Measurements from ENCODE around the gene SYT8. TPM values are rescaled to one million over a fixed set of nuclear protein-coding genes. Genes with fewer than 3 reads are reported as not detected.

Gene SYT8
- total and polyA plus RNA-seq, 5 experiments from 2014 or later, result not detected

DNA sequence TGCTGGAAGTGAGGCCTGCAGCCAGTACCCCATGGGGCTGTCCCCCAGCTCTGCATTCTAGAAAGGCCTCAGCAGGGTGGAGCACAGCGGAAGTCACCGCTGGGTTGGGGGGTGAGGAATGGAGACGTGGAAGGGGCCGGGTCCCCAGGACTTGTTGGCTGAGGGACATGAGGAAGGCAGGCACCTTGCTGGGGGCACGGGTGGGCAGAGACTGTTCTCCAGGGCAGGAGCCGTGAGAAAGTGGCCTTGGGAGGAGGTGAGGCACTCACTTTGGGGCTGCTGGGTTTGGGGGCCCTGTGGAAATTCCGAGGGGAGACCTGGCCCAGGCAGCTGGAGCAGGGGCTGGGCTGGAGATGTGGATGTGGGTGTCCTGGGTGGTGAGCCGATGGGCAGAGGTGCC lies 9.0 kb downstream of the SYT8 start:
- ATAC-seq, result no peak
- no peaks in the 10 kb centered on the region for H3K27me3 Mint-ChIP-seq
- POLR2A ChIA-PET, result interaction anchor here (1.9 kb wide), 1 partner anchor 47 kb away, joined by 8 read pairs; the partner anchor contains the start of gene PRR33
- DNase-seq, result no peak
- peak overlapping the region in 8 of 10 donors; percentile 39 to 98 (median 86) for H3K27ac Mint-ChIP-seq
- H3K36me3 Mint-ChIP-seq, result no peaks in the 10 kb centered on the region
- H3K4me1 Mint-ChIP-seq, result peaks cover 37 to 64% (median 62%) of the 10 kb centered on the region in 4 donors
- peak overlapping the region in 9 of 10 donors; percentile 62 to 94 (median 81) for H3K4me3 Mint-ChIP-seq
- H3K9me3 Mint-ChIP-seq, result no peaks in the 10 kb centered on the region

GRCh38 chr11:1844221-1845094 lies 9.7 kb downstream of the SYT8 start:
- Mint-ChIP-seq H3K4me3 (peak overlapping the region; percentile 66 to 94 (median 82)), H3K27me3 (no peaks in the 10 kb centered on the region), H3K27ac (peak overlapping the region; percentile 83 to 98 (median 90)), H3K36me3 (no peaks in the 10 kb centered on the region), H3K4me1 (peaks cover 37 to 70% (median 68%) of the 10 kb centered on the region in 4 donors), H3K9me3 (no peaks in the 10 kb centered on the region)
- DNase-seq (peak in 6 of 10 donors; percentile 28 to 71 (median 46)), ATAC-seq (peak; percentile 60 to 62)
- POLR2A ChIA-PET, result interaction anchor here (1.9 kb wide), 1 partner anchor 46 kb away, joined by 8 read pairs; the partner anchor contains the start of gene PRR33

DNA sequence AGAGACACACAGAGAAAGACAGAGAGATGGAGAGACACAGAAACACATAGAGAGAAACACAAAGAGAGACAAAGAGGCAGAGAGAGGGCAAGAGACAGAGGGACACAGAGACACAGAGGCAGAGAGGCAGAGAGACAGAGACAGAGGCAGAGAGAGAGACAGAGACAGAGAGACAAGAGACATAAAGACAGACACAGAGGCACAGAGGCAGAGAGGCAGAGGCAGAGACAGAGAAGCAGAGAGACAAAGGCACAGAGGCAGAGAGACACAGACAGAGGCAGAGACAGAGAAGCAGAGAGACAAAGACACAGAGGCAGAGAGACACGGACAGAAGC lies 10.3 kb downstream of the SYT8 start:
- DNase-seq, result no peak
- Mint-ChIP-seq H3K4me1 (peaks cover 36 to 70% (median 68%) of the 10 kb centered on the region in 4 donors), H3K27ac (peak overlapping the region; percentile 83 to 98 (median 90)), H3K9me3 (no peaks in the 10 kb centered on the region), H3K36me3 (no peaks in the 10 kb centered on the region), H3K4me3 (peak overlapping the region; percentile 66 to 94 (median 82)), H3K27me3 (no peaks in the 10 kb centered on the region)
- POLR2A ChIA-PET, result interaction anchor here (1.3 to 12.6 kb wide), 3 partner anchors 10 to 45 kb away, joined by 6 to 163 read pairs (median 14); partner anchors contain the start of gene PRR33
- no peak for ATAC-seq

- peak overlapping the region; percentile 83 to 98 (median 90) for H3K27ac Mint-ChIP-seq
- DNase-seq (peak in 6 of 10 donors; percentile 32 to 54 (median 48)), ATAC-seq (peak; percentile 70 to 83)
- peaks cover 36 to 76% (median 75%) of the 10 kb centered on the region in 4 donors for H3K4me1 Mint-ChIP-seq
- H3K36me3 Mint-ChIP-seq, result no peaks in the 10 kb centered on the region
- no peaks in the 10 kb centered on the region for H3K9me3 Mint-ChIP-seq
- POLR2A ChIA-PET, result interaction anchor here (1.2 to 12.6 kb wide), 5 partner anchors 9 to 145 kb away, joined by 4 to 163 read pairs (median 6); partner anchors contain the start of gene PRR33
- H3K27me3 Mint-ChIP-seq, result no peaks in the 10 kb centered on the region
- H3K4me3 Mint-ChIP-seq, result peak overlapping the region; percentile 66 to 94 (median 82)
Measured at GRCh38 chr11:1845561-1846452, 11.0 kb downstream of the SYT8 start.

- POLR2A ChIA-PET, result interaction anchor here (1.2 to 12.6 kb wide), 5 partner anchors 8 to 145 kb away, joined by 4 to 163 read pairs (median 5); partner anchors contain the start of gene PRR33
- Mint-ChIP-seq H3K4me3 (peak overlapping the region in 6 of 10 donors; percentile 6 to 61 (median 27)), H3K4me1 (peaks cover 36 to 83% (median 81%) of the 10 kb centered on the region in 4 donors), H3K27ac (peak overlapping the region in 8 of 10 donors; percentile 14 to 94 (median 74)), H3K9me3 (no peaks in the 10 kb centered on the region), H3K27me3 (no peaks in the 10 kb centered on the region), H3K36me3 (no peaks in the 10 kb centered on the region)
- ATAC-seq, result no peak
- DNase-seq, result no peak
Measured at GRCh38 chr11:1846453-1846932, 11.7 kb downstream of the SYT8 start.

DNA sequence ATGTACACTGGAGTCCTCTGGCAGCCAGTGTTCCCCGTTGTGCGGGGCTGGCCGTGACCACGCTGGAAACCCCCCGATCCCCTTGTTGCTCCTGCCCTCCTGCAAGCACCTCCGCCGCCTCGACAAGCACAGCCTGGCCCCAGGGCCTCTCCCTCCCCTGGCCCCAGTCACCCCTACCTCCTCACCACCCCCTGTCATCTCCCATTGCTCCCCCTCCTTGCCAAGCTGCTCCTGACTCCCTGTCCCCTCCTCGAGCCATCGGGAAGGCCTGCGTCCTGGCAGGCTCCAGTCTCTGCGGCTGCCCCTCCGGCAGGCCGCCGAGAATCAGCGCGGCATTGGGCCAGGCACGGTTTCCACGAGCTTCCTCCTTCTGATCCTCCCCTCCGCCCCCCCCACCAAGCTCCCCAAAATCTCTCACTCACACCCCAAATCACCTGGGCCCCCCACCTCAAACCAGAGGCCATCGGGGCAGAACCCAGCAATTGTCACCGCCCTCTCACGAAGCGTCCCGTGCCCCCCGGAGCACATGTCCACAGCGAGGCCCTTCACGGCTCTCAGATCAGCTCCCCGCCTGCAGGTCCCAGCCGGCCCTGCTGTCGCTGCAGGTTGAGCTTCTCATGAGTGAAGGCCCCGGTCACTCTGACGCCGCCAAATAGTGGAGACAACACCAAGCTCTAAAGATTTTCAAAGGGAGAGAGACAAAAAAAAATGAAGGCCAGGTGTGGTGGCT lies 12.4 kb downstream of the SYT8 start:
- Mint-ChIP-seq H3K36me3 (no peaks in the 10 kb centered on the region), H3K9me3 (no peaks in the 10 kb centered on the region)
- no peak for DNase-seq

DNA sequence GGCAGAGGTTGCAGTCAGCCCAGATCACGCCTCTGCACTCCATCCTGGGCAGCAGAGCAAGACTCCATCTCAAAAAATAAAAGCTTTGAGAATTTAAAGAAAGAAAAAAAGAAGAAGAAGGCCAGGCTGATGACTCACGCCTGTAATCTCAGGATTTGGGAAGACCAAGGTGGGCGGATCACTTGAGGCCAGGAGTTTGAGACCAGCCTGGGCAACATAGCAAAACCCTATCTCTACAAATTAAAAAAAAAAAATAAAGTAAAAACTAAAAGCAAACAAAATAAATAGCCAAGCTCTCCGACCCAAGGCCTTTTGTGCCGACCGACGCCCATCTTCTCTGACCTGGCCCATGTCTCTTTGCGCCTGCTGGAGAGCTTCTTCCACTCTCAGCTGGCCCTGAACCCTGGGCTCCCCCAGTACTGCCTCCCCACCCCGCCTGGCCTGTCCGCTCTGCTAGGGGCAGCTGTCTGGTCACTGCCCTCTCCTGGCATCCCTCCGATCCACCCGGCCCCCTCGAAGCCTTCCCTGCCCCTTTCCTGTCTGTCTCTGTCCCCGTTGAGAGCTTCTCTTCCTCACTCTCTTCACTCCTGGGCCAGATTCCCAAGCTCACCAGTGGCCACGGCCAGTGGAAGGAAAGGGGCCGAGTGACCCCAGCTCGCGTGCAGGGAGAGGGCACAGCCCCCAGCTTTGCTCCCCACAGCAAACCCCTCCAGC lies 13.3 kb downstream of the SYT8 start:
- peaks cover 43 to 96% (median 94%) of the 10 kb centered on the region in 4 donors for H3K4me1 Mint-ChIP-seq
- H3K27ac Mint-ChIP-seq, result peak overlapping the region in 9 of 10 donors; percentile 44 to 100 (median 74)
- no peaks in the 10 kb centered on the region for H3K9me3 Mint-ChIP-seq
- POLR2A ChIA-PET, result interaction anchor here (1.2 to 12.6 kb wide), 6 partner anchors 17 to 147 kb away, joined by 3 to 163 read pairs (median 6); partner anchors contain the start of gene PRR33
- peak overlapping the region in 5 of 10 donors; percentile 6 to 55 (median 15) for H3K4me3 Mint-ChIP-seq
- no peak for ATAC-seq
- DNase-seq, result no peak
- H3K36me3 Mint-ChIP-seq, result peaks cover 0 to 3% (median 0%) of the 10 kb centered on the region in 3 donors
- no peaks in the 10 kb centered on the region for H3K27me3 Mint-ChIP-seq

More for the DNA sequence above, 12.4 kb downstream of the SYT8 start:
- peak overlapping the region in 3 of 10 donors; percentile 35 to 64 (median 55) for H3K4me3 Mint-ChIP-seq
- H3K4me1 Mint-ChIP-seq, result peaks cover 37 to 90% (median 87%) of the 10 kb centered on the region in 4 donors
- POLR2A ChIA-PET, result interaction anchor here (1.2 to 12.6 kb wide), 7 partner anchors 8 to 146 kb away, joined by 3 to 163 read pairs (median 5); partner anchors contain the start of gene PRR33
- no peaks in the 10 kb centered on the region for H3K27me3 Mint-ChIP-seq
- ATAC-seq, result no peak
- H3K27ac Mint-ChIP-seq, result peak overlapping the region in 8 of 10 donors; percentile 43 to 94 (median 83)

GRCh38 chr11:1848640-1849430 lies 14.0 kb downstream of the SYT8 start:
- Mint-ChIP-seq H3K4me3 (peak overlapping the region in 7 of 10 donors; percentile 6 to 95 (median 18)), H3K9me3 (no peaks in the 10 kb centered on the region), H3K4me1 (peaks cover 36 to 94% (median 89%) of the 10 kb centered on the region in 4 donors), H3K27ac (peak overlapping the region; percentile 63 to 100 (median 94)), H3K27me3 (no peaks in the 10 kb centered on the region), H3K36me3 (peaks cover 0 to 4% (median 0%) of the 10 kb centered on the region in 3 donors)
- DNase-seq, result no peak
- no peak for ATAC-seq
- POLR2A ChIA-PET, result interaction anchor here (1.2 to 12.6 kb wide), 7 partner anchors 8 to 148 kb away, joined by 3 to 163 read pairs (median 5); partner anchors contain the start of gene PRR33

DNA sequence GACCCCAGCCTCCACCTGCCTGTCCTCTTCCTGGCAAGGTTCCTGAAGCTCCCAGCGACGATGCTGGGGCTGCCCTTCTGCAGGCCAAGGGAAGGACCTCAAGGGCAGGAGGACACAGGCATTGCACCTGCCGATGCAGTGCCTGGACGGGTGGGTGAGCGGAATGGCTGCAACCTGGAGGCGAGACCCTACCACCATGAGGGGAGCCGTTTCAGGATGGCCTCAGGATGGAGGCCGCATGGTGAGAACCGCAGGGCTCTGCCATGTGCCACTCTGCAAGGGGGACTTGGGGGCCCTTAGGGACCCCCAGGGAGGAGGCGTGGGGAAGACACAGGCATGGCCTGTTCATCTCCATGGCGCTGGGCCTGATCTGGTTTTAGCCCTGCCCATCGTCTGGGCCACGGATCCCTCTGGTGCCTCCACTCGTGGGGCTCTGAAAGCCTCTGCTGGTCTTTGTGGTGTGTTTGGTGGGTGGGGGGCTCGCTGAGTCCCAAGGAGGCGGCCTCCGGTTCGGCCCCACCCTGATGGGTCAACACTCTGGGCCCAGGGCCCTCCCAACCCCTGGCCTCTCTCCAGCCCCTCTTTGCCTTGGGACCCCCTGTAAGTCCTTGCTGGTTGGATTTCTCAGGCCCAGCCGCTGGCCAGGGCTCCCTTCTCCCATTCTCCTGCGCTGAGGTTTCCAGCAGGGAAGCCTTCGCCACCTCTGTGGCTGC lies 16.8 kb downstream of the SYT8 start:
- ATAC-seq (no peak), DNase-seq (no peak)
- H3K27me3 Mint-ChIP-seq, result no peaks in the 10 kb centered on the region
- POLR2A ChIA-PET, result interaction anchor here (0.5 to 12.6 kb wide), 22 partner anchors 9 to 454 kb away, joined by 3 to 163 read pairs (median 5); partner anchors contain the start of genes PRR33 and TNNI2
- peaks cover 0 to 4% (median 0%) of the 10 kb centered on the region in 3 donors for H3K36me3 Mint-ChIP-seq
- no peaks in the 10 kb centered on the region for H3K9me3 Mint-ChIP-seq
- H3K4me1 Mint-ChIP-seq, result peaks cover 15 to 84% (median 81%) of the 10 kb centered on the region in 4 donors
- peak overlapping the region; percentile 94 to 100 (median 98) for H3K27ac Mint-ChIP-seq
- H3K4me3 Mint-ChIP-seq, result peak overlapping the region; percentile 95 to 100 (median 99)

Data from naive thymus-derived CD8-positive, alpha-beta T cell (primary cell).